H9 (cell line): Measurements from ENCODE around the gene LITAFD. TPM values are rescaled to one million over a fixed set of nuclear protein-coding genes. Genes with fewer than 3 reads are reported as not detected.

Experiments
- DNase-seq: peaks from one replicate; pipeline ENCODE4 v3.0.0-alpha.2; 2017
- H2AFZ ChIP-seq: one replicate; pipeline ENCODE4 v1.6.1; 2013; ENCODE audit warnings: mild to moderate bottlenecking, low read length, control low read depth, moderate library complexity
- H2AK5ac ChIP-seq: 2 replicates; pipeline ENCODE4 v1.6.1; 2013; ENCODE audit warnings: low read length, control low read depth, mixed read lengths; ENCODE audit not compliant: insufficient read length
- H2BK120ac ChIP-seq: one replicate; pipeline ENCODE4 v1.6.1; 2013; ENCODE audit warnings: low read depth, mild to moderate bottlenecking, low read length, control low read depth, inconsistent platforms; ENCODE audit not compliant: poor library complexity, severe bottlenecking
- H2BK12ac ChIP-seq: 2 replicates; pipeline ENCODE4 v1.6.1; 2013; ENCODE audit warnings: low read length, control low read depth, mixed read lengths, low read depth; ENCODE audit not compliant: insufficient read length
- H2BK15ac ChIP-seq: 2 replicates; pipeline ENCODE4 v1.6.1; 2013; ENCODE audit warnings: low read depth, low read length, control low read depth
- H2BK20ac ChIP-seq: one replicate; pipeline ENCODE4 v1.6.1; 2013; ENCODE audit warnings: low read depth, mild to moderate bottlenecking, low read length, control low read depth, inconsistent platforms; ENCODE audit not compliant: poor library complexity, severe bottlenecking
- H2BK5ac ChIP-seq: 2 replicates; pipeline ENCODE4 v1.6.1; 2013; ENCODE audit warnings: low read length, control low read depth, mixed read lengths; ENCODE audit not compliant: insufficient read length
- H3K14ac ChIP-seq: 2 replicates; pipeline ENCODE4 v1.6.1; 2013; ENCODE audit warnings: low read length, control low read depth; ENCODE audit not compliant: insufficient read depth
- H3K18ac ChIP-seq: 2 replicates; pipeline ENCODE4 v1.6.1; 2013; ENCODE audit warnings: low read depth, mild to moderate bottlenecking, mixed read lengths, low read length, control low read depth; ENCODE audit not compliant: insufficient read length
- H3K23ac ChIP-seq: 2 replicates; pipeline ENCODE4 v1.6.1; 2013; ENCODE audit warnings: low read length, control low read depth, mixed read lengths, low read depth; ENCODE audit not compliant: insufficient read length
- H3K23me2 ChIP-seq: 2 replicates; pipeline ENCODE4 v1.6.1; 2013; ENCODE audit warnings: low read depth, mild to moderate bottlenecking, mixed read lengths, low read length, control low read depth; ENCODE audit not compliant: insufficient read length, poor library complexity, severe bottlenecking
- H3K27ac ChIP-seq: 2 replicates; pipeline ENCODE4 v1.5.1; 2013; ENCODE audit warnings: low read length, control low read depth, mixed read lengths, low read depth; ENCODE audit not compliant: insufficient read length
- H3K27me3 ChIP-seq: 2 replicates; pipeline ENCODE4 v1.6.1; 2013; ENCODE audit warnings: low read length, control low read depth, inconsistent platforms; ENCODE audit not compliant: insufficient read depth
- H3K4ac ChIP-seq: 2 replicates; pipeline ENCODE4 v1.6.1; 2013; ENCODE audit warnings: low read depth, mild to moderate bottlenecking, control low read depth, inconsistent platforms, low read length, moderate library complexity
- H3K4me1 ChIP-seq: 2 replicates; pipeline ENCODE4 v1.6.1; 2013; ENCODE audit warnings: low read length, control low read depth, inconsistent platforms; ENCODE audit not compliant: insufficient read depth
- H3K4me2 ChIP-seq: 2 replicates; pipeline ENCODE4 v1.6.1; 2013; ENCODE audit warnings: low read length, control low read depth, mixed read lengths; ENCODE audit not compliant: insufficient read length, insufficient read depth
- H3K56ac ChIP-seq: 2 replicates; pipeline ENCODE4 v1.6.1; 2013; ENCODE audit warnings: low read depth, mild to moderate bottlenecking, mixed read lengths, low read length, control low read depth; ENCODE audit not compliant: insufficient read length
- H3K79me1 ChIP-seq: 2 replicates; pipeline ENCODE4 v1.6.1; 2013; ENCODE audit warnings: low read depth, mild to moderate bottlenecking, moderate library complexity, low read length, control low read depth, inconsistent platforms; ENCODE audit not compliant: insufficient read depth, poor library complexity, severe bottlenecking
- H3K79me2 ChIP-seq: 2 replicates; pipeline ENCODE4 v1.6.1; 2013; ENCODE audit warnings: low read length, control low read depth, inconsistent platforms; ENCODE audit not compliant: insufficient read depth
- H3K9ac ChIP-seq: 2 replicates; pipeline ENCODE4 v1.6.1; 2013; ENCODE audit warnings: low read length, control low read depth, mixed read lengths; ENCODE audit not compliant: insufficient read length; ENCODE audit errors: extremely low read depth
- H3K9me3 ChIP-seq: one replicate; pipeline ENCODE4 v1.6.1; 2013; ENCODE audit warnings: low read depth, low read length, inconsistent platforms; ENCODE audit not compliant: control insufficient read depth
- H3T11ph ChIP-seq: one replicate; pipeline ENCODE4 v1.6.1; 2013; ENCODE audit warnings: mild to moderate bottlenecking, low read length, control low read depth, inconsistent platforms
- H4K20me1 ChIP-seq: one replicate; pipeline ENCODE4 v1.6.1; 2013; ENCODE audit not compliant: control insufficient read depth, insufficient read length, insufficient read depth
- H4K5ac ChIP-seq: 2 replicates; pipeline ENCODE4 v1.6.1; 2013; ENCODE audit warnings: low read depth, mild to moderate bottlenecking, mixed read lengths, low read length, control low read depth; ENCODE audit not compliant: insufficient read length
- H4K8ac ChIP-seq: replicated peaks from 2 replicates; pipeline ENCODE4 v1.6.1; 2013; ENCODE audit warnings: low read length, control low read depth, mixed read lengths, low read depth; ENCODE audit not compliant: insufficient read length
- H4K91ac ChIP-seq: 2 replicates; pipeline ENCODE4 v1.6.1; 2013; ENCODE audit warnings: low read depth, mild to moderate bottlenecking, moderate library complexity, mixed read lengths, low read length, control low read depth; ENCODE audit not compliant: insufficient read length
- H3K27ac Mint-ChIP-seq, 3 experiments: 2 replicates in 2 of 3; 3 replicates in 1 of 3; pipeline ENCODE4 v1.8.0; 2020 to 2021; ENCODE audit warnings: mixed read lengths in 3 of 3, mild to moderate bottlenecking in 1 of 3, moderate library complexity in 1 of 3
- H3K27me3 Mint-ChIP-seq: 2 replicates; pipeline ENCODE4 v1.8.0; 2021; ENCODE audit warnings: low read depth, mild to moderate bottlenecking, moderate library complexity, mixed read lengths
- H3K36me3 Mint-ChIP-seq, 3 experiments: 2 replicates in 2 of 3; 3 replicates in 1 of 3; pipeline ENCODE4 v1.8.0; 2020 to 2021; ENCODE audit warnings: low read depth in 3 of 3, mixed read lengths in 3 of 3; ENCODE audit not compliant: insufficient read depth in 1 of 3
- H3K4me1 Mint-ChIP-seq, 2 experiments: 2 replicates each; pipeline ENCODE4 v1.8.0; 2020; ENCODE audit warnings: mixed read lengths in 2 of 2
- H3K4me3 Mint-ChIP-seq, 2 experiments: 2 replicates in 1 of 2; 3 replicates in 1 of 2; pipeline ENCODE4 v1.8.0; 2020 to 2021; ENCODE audit warnings: mild to moderate bottlenecking in 2 of 2, mixed read lengths in 2 of 2, moderate library complexity in 1 of 2
- H3K9me3 Mint-ChIP-seq, 2 experiments: 2 replicates in 1 of 2; 3 replicates in 1 of 2; pipeline ENCODE4 v1.8.0; 2020; ENCODE audit warnings: mild to moderate bottlenecking in 2 of 2, mixed read lengths in 2 of 2, moderate library complexity in 1 of 2
- WGBS: extraction: QIAGEN DNeasy Blood & Tissue Kit; methylation state at CpG from one replicate; pipeline ENCODE4 v1.1.7; 2013; ENCODE audit warnings: missing lambda C conversion rate, low lambda C conversion rate, mixed read lengths; ENCODE audit not compliant: insufficient read length; ENCODE audit errors: extremely low coverage; 5-methylcytosine and 5-hydroxymethylcytosine counted together
- total RNA-seq: library from RNA; stranded (reverse); gene quantifications from 2 replicates; pipeline ENCODE4 v1.2.1, GENCODE V29; 2021
- TF ChIP-seq, protein P1 (sequence below): fragments of 200-600 bp; sonication (generic); conservative IDR thresholded peaks from 3 replicates; pipeline ENCODE4 v1.8.0; 2021; ENCODE audit warnings: antibody characterized with exemption, mild to moderate bottlenecking

LITAFD gene
- total RNA-seq, 1 experiment from 2014 or later: not detected

DNA sequence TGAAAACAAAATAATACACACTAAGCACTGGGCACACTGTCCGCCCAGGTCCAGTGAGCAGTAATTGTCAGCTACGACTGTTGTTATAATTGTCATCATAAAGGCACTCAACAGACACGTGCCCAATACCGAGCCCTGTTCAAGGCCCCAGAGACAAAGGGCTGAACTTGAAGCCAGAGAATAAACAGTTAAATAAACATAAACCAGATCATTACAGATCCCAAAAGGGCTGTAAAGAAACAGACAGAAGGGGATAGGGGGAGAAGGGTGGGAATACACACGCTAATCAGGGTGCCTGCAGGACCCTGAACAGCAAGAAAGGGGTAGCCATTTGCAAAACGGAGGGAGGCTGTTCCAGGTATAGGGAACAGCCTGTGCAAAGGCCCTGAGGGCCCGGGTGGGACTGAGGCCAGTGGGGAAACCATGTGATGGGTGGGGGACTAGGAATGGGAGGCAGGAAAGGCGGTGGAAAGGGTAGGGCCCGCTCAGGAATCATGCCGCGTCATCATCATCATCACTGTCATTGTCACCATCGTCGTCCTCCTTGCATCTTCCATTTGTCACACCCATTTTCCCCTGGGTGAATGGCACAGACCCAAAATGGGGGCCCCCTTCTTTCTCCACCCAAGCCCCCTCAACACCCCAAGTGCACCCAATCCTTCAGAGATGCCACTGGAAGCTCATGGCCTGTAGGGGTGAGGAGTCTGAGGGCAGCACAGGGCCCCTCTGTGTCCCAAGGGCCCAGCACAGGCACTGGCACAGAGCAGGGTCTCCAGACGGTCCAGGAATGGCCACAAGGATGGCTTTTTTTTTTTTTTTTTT, 19.6 kb upstream of the LITAFD start:
- peak overlapping the region in 1 of 3 experiments; percentile 37; a peak in 3 of 7 replicates for H3K27ac Mint-ChIP-seq
- no CpG with 5 or more reads among the region's 14 CpGs for WGBS

More for the DNA sequence above, 19.6 kb upstream of the LITAFD start:
- Histone ChIP-seq H3K27ac (no peak overlapping the region), H3K56ac (no peak overlapping the region), H3T11ph (no peak overlapping the region), H4K8ac (no peak overlapping the region), H3K9me3 (no peaks in the 10 kb centered on the region), H3K9ac (no peak overlapping the region), H2BK12ac (no peak overlapping the region), H2BK120ac (no peak overlapping the region), H3K79me2 (peaks cover 54% of the 10 kb centered on the region; the same call in 1 of the 2 replicates), H3K27me3 (no peaks in the 10 kb centered on the region), H4K91ac (no peak overlapping the region), H2AK5ac (no peak overlapping the region), H3K14ac (no peak overlapping the region), H2AFZ (no peak overlapping the region), H3K23ac (no peak overlapping the region), H3K79me1 (peaks cover 5% of the 10 kb centered on the region), H3K23me2 (peaks cover 8% of the 10 kb centered on the region), H2BK5ac (no peak overlapping the region), H2BK15ac (no peak overlapping the region), H3K4me2 (no peak overlapping the region), H4K5ac (no peak overlapping the region), H4K20me1 (peaks cover 5% of the 10 kb centered on the region), H3K18ac (no peak overlapping the region), H3K4me1 (peaks cover 20% of the 10 kb centered on the region; the same call in 1 of the 2 replicates), H2BK20ac (no peak overlapping the region), H3K4ac (no peak overlapping the region)
- peaks cover 31 to 42% (median 35%) of the 10 kb centered on the region in 3 experiments for H3K36me3 Mint-ChIP-seq
- TF ChIP-seq, protein P1, sequence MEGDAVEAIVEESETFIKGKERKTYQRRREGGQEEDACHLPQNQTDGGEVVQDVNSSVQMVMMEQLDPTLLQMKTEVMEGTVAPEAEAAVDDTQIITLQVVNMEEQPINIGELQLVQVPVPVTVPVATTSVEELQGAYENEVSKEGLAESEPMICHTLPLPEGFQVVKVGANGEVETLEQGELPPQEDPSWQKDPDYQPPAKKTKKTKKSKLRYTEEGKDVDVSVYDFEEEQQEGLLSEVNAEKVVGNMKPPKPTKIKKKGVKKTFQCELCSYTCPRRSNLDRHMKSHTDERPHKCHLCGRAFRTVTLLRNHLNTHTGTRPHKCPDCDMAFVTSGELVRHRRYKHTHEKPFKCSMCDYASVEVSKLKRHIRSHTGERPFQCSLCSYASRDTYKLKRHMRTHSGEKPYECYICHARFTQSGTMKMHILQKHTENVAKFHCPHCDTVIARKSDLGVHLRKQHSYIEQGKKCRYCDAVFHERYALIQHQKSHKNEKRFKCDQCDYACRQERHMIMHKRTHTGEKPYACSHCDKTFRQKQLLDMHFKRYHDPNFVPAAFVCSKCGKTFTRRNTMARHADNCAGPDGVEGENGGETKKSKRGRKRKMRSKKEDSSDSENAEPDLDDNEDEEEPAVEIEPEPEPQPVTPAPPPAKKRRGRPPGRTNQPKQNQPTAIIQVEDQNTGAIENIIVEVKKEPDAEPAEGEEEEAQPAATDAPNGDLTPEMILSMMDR: no peak
- H3K4me1 Mint-ChIP-seq: peaks cover 48 to 64% of the 10 kb centered on the region in 2 experiments
- H3K27me3 Mint-ChIP-seq: no peaks in the 10 kb centered on the region; the same call in none of the 2 replicates
- H3K4me3 Mint-ChIP-seq: peak overlapping the region in 1 of 2 experiments; percentile 52; a peak in 1 of 5 replicates
- H3K9me3 Mint-ChIP-seq: peaks cover 0 to 3% of the 10 kb centered on the region in 2 experiments; a peak in 2 of 5 replicates
- no peak for DNase-seq
